GM18870 (cell line): ENCODE data around the gene SH2D6.
"Not testable (repeated sequence)": the region's sequence is repeated elsewhere in the genome, so short reads cannot be mapped to it uniquely, and the experiment has no call there.

Source experiments
- ATAC-seq: cut with Tn5 transposase; IDR thresholded peaks from one replicate; pipeline ENCODE4 v1.9.1; 2021; ENCODE audit warnings: moderate library complexity; ENCODE audit not compliant: unreplicated experiment

The SH2D6 gene

GRCh38 chr2:85398426-85399182 lies 19.9 kb upstream of the SH2D6 start:
- no peak for ATAC-seq

DNA sequence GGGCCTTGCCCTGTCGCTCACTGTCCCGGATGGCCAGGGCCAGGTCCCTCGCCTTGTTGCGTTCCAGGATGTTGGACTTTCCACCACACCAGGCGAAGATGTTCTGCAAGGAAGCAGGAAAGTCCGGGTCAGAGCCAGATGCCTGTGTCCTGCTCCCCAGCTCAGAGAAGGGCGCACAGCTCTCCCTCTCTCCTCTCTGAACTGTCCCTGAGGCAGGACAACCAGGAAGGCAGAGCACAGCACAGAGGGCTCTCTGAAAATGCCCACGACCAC lies 19.4 kb upstream of the SH2D6 start:
- ATAC-seq: no peak

DNA sequence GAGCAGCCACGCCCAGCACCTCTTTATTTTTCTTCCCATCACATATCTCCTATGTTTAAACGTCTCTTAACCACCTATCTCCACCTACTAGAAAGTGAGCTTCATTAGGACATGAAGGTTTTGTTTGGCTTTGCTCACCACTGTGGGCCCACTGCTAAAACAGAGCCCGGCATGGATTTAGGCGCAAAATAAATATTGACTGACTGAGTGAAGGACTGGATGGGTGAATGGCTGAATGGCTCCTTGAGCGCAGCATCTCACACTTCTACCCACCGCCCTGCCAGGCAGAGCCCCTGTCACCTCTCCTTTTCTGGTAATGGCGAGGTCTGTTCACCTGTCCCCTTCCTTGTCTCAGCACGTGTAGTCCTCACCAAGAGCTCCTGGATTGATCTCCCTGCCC lies 18.5 kb upstream of the SH2D6 start:
- ATAC-seq: no peak

DNA sequence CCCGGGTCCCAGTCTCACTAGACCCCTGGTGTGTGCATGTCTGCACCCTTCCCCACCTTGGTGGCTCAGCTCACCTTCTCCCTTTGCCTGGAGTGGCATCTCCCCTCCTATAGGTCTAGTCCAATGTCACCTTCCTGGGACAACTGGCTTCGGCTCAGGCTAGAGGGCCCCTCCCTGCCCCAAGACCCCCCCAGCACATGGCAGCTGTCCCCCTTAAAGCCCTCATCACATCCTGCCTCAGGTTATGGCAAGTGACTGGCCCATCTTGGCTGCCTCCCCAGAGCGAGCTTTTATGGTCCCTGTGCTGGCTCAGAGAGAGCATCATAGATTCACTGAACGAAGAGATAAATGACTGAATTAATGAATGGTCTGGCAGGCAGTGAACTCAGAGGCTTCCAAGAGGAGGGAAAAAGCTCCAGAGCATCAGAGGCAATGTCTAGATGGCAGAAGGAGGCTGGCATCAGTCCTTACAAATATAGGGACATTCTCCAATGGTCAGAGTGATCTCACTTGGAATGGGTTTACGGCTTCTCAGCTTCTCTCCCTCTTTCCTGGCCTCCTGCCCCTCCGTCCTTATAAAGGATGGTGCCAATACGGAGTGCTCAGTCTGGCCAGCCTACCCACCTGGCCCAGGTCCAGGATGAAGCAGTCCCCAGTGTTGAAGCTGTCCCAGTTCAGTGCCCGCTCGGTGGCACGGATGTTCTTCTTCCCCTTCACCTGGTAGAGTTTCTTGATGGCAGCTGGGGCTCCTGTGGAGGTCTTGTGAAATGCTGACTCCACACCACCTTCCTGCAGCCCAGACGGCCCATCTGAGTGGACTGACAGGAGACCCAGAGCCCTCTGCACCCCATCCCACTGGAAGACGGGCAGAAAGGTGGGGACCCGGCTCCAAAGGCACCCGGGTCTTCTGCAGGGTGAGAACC lies 17.7 kb upstream of the SH2D6 start:
- no peak for ATAC-seq

DNA sequence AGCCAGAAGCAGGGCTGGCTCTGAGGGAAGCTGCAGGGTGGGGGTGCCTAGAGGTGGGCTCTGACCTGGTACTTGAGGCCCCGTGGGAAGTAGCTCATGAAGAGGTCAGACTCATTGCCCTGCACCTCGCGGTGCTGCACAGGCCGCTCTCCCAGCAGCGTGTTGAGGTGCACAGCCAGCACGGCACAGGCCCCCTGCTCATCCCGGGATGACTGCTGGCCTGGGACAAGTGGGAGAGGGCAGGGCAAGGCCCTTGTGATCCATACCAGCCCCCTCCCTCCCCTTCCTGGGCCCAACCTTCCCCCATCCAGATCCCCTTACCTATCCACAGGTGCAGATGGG lies 17.1 kb upstream of the SH2D6 start:
- no peak for ATAC-seq

DNA sequence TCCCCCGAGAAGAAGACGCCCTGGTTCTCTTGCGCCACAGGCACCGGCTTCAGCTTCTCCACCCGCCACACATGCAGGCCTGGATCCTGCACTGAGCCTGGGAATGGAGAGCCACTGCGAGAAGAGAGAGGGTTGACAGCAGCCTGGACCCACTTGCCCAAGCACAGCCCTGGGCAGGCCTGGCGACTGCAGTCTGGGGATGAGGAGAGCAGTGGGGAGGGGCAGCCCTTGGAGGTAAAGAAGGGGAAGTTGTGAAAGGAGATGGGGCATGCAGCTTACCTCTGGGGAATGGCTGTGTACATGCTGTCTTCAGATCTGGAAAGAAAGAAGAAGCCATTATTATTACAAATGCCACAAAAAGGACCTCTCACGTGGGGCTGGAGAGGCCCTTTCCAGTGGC lies 16.7 kb upstream of the SH2D6 start:
- ATAC-seq: no peak

GRCh38 chr2:85405201-85406059 lies 13.1 kb upstream of the SH2D6 start:
- no peak for ATAC-seq

DNA sequence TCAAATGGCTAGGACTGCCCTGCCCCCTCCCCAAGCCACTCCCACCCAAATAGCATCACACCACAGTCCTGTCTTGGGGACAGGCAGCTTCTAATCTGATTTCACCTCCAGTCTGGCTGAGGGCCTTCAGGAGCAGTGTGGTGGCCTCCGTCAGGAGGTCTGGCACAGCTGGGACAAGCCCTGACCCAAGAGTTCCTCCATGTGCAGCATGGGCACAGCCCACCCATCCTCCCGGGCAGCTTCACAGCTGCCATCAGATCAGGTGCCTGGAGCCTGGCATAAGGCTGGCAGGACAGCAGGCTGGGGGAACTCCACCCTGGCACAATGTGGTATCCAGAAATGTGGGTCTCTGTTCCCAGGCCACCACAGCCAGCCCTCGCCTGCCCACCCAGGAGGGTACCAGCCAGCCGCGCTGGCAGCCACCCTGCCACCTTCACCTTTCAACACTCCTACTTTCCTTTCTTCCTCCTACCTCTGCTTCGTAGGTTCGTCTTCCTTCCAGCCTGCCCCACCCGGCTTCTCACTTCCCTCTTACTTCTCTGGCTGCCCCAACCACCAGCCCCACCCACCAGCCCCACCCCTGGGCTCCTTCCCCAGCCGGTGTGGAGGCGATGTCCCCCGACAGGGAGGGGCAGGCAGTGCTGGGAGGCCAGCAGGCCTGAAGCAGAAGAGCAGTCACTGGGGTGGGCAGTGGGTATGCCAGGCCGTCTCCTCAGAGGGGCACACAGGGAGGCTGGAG lies 8.5 kb upstream of the SH2D6 start, which contains the start of gene CAPG:
TSS of gene CAPG (minus strand) at position 522 of the 739 bp plus-strand sequence. CDS start 8,221 bp downstream, outside the sequence.
- ATAC-seq: peak; percentile 37

DNA sequence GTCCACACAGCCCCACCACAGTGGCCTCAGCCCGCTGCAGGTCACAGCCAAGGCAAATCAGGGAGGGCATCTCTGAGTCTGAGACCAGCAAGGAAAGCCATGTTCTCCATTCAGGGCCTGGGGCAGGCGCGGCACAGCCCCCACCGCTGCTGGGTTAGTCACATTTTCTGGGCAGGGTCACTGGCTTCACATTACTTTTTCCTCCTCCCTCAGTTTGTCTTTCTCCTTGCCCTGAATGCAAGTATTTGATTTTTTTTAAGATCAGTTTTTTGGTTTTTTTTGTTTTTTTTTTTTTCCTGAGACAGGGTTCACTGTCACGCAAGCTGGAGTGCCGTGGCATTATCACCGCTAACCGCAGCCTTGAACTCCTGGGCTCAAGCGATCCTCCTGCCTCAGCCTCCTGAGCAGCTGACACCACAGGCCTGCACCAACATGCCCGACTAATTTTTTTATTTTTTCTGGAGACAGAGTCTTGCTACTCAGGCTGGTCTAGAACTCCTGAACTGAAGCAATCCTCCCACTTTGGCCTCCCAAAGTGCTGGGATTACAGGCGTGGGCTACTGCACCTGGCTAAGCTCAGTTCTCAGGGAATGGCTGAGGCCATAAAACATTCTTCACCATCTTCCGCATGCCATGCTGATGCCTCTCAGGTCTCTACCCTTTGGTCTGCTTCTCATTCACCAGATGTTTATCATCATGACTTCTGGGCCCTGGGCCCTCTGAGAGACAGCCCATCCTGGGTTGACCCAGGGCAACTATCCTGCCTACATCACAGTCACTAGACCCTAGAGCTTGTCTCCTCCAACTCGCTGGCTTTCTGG lies 7.7 kb upstream of the SH2D6 start:
- no peak for ATAC-seq

DNA sequence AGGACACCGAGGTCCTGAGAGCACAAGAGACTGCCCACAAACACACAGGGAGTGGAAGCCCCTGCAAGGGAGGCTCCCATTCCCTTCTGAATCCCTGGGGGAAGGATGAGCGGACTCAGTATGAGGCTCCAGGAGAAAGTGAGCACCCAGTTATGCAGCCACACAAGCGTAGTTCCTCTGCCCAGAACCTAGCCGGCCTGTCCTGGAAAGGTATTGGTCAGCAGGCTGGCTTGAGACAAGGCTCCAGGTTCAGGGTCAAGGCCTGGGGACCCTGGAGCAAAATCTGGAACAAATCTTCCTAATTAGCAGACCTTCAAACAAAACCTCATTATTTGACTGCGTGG lies 7.1 kb upstream of the SH2D6 start:
- no peak for ATAC-seq

- no peak for ATAC-seq
These were observed 4.7 kb upstream of the SH2D6 start for GRCh38 chr2:85413592-85414420.

DNA sequence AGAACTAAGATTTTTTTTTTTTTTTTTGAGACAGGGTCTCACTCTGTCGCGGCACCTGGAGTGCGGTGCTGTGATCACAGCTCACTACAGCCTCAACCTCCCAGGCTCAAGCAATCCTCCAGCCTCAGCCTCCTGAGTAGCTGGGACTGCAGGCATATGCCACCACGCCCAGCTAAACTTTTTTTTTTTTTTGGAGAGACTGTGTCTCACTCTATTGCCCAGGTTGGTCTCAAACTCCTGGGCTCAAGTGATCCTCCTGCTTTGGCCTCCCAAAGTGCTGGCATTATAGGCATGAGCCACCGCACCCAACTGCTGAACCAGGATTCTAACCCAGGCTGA lies 4.1 kb upstream of the SH2D6 start:
- ATAC-seq: not testable (repeated sequence)

- no peak for ATAC-seq
These were observed 3.6 kb upstream of the SH2D6 start for GRCh38 chr2:85414761-85415553.

- ATAC-seq: no peak
These were observed 2.4 kb upstream of the SH2D6 start for GRCh38 chr2:85415980-85416650.

- no peak for ATAC-seq
These were observed 628 bp downstream of the SH2D6 start for GRCh38 chr2:85419009-85419675.

- ATAC-seq: peak; percentile 71
These were observed 2.2 kb downstream of the SH2D6 start for GRCh38 chr2:85420536-85421259.
